Keratinocyte (primary cell): ENCODE data around the gene LILRB1. TPM values are rescaled to one million over a fixed set of nuclear protein-coding genes. Genes with fewer than 3 reads are reported as not detected.

Experiments used
- DNase-seq: peaks from one replicate; pipeline ENCODE4 v3.0.0-alpha.2; 2011; ENCODE audit warnings: low read depth, missing footprints, low spot score
- FAIRE-seq: peaks from 2 replicates; lab custom pipeline; 2011; peaks lifted over from hg19 to GRCh38; lab: Jason Lieb, UNC
- H2AFZ ChIP-seq: 2 replicates; pipeline ENCODE4 v1.6.0; 2012; ENCODE audit warnings: low read length, control low read depth, inconsistent platforms; ENCODE audit not compliant: control insufficient read depth
- H3K27ac ChIP-seq: 2 replicates; pipeline ENCODE4 v1.5.1; 2011; ENCODE audit warnings: low read length; ENCODE audit not compliant: control insufficient read depth, insufficient read depth
- H3K27me3 ChIP-seq: 3 replicates; pipeline ENCODE4 v1.6.0; 2011; ENCODE audit warnings: low read length; ENCODE audit not compliant: control insufficient read depth, insufficient read depth; ENCODE audit errors: extremely low read depth
- H3K36me3 ChIP-seq, 2 experiments: 2 replicates in 1 of 2; 3 replicates in 1 of 2; pipeline ENCODE4 v1.5.1; 2011; ENCODE audit warnings: low read length in 2 of 2, mild to moderate bottlenecking in 1 of 2; ENCODE audit not compliant: control insufficient read depth in 2 of 2, insufficient read depth in 2 of 2; ENCODE audit errors: extremely low read depth in 1 of 2
- H3K4me1 ChIP-seq: 3 replicates; pipeline ENCODE4 v1.5.1; 2011; ENCODE audit warnings: low read length; ENCODE audit not compliant: control insufficient read depth, insufficient read depth; ENCODE audit errors: extremely low read depth
- H3K4me2 ChIP-seq: 3 replicates; pipeline ENCODE4 v1.6.0; 2011; ENCODE audit warnings: low read depth, low read length; ENCODE audit not compliant: control insufficient read depth, insufficient read depth; ENCODE audit errors: extremely low read depth
- H3K4me3 ChIP-seq, 3 experiments: fragments of 200-600 bp in 1 of 3; sonication (generic) in 1 of 3; 2 replicates in 2 of 3; 3 replicates in 1 of 3; pipeline ENCODE4 v1.5.1; 2011 to 2016; ENCODE audit warnings: low read length in 3 of 3, mild to moderate bottlenecking in 3 of 3, control low read depth in 2 of 3, inconsistent platforms in 1 of 3, low read depth in 1 of 3, mixed read lengths in 1 of 3, mixed run types in 1 of 3, moderate library complexity in 1 of 3; ENCODE audit not compliant: control insufficient read depth in 2 of 3, insufficient read depth in 2 of 3; ENCODE audit errors: extremely low read depth in 1 of 3
- H3K79me2 ChIP-seq: 2 replicates; pipeline ENCODE4 v1.6.0; 2012; ENCODE audit warnings: low read length; ENCODE audit not compliant: control insufficient read depth, insufficient read depth
- H3K9ac ChIP-seq: 3 replicates; pipeline ENCODE4 v1.6.0; 2011; ENCODE audit warnings: low read length; ENCODE audit not compliant: control insufficient read depth, insufficient read depth; ENCODE audit errors: extremely low read depth
- H3K9me1 ChIP-seq: 3 replicates; pipeline ENCODE4 v1.6.0; 2011; ENCODE audit warnings: low read length; ENCODE audit not compliant: control insufficient read depth, insufficient read depth; ENCODE audit errors: extremely low read depth
- H3K9me3 ChIP-seq: 2 replicates; pipeline ENCODE4 v1.5.1; 2012; ENCODE audit warnings: low read depth, low read length; ENCODE audit not compliant: control insufficient read depth
- H4K20me1 ChIP-seq: 3 replicates; pipeline ENCODE4 v1.6.0; 2011; ENCODE audit warnings: low read length; ENCODE audit not compliant: control insufficient read depth, insufficient read depth; ENCODE audit errors: extremely low read depth
- CTCF ChIP-seq, 3 experiments: IDR thresholded peaks in 1 of 3; conservative IDR thresholded peaks in 1 of 3; optimal IDR thresholded peaks in 1 of 3; 2 replicates in 2 of 3; 3 replicates in 1 of 3; pipeline versions ENCODE3 to v1.5.1; 2011; ENCODE audit warnings: low read length in 3 of 3, mild to moderate bottlenecking in 3 of 3, moderate library complexity in 2 of 3, control low read depth in 1 of 3, inconsistent platforms in 1 of 3; ENCODE audit not compliant: insufficient read depth in 2 of 3; ENCODE audit errors: extremely low read depth in 1 of 3
- EZH2 ChIP-seq: IDR thresholded peaks from one replicate; pipeline ENCODE4 v1.6.1; 2012; ENCODE audit warnings: inconsistent platforms, mild to moderate bottlenecking, low read length, moderate library complexity
- dilution Hi-C: fragments of 300-500 bp; cut with MboI; formaldehyde crosslinking; loops from one replicate; pipeline ENCODE4 v1.7.0; 2020; ENCODE audit warnings: low sequenced_read_pairs; ENCODE audit not compliant: extremely low pct_ligation_motif_present
- polyA plus RNA-seq, 5 experiments: library from polyadenylated mRNA; depleted of rRNA in 3 of 5; stranded (reverse) in 3 of 5; stranded (forward) in 1 of 5; unstranded in 1 of 5; fragments of >200 nt; gene quantifications; 1 replicate in 1 of 5; 2 replicates in 3 of 5; 3 replicates in 1 of 5; pipeline versions ENCODE4 v1.2.1 to v1.2.3, GENCODE V29; 2011 to 2012; ENCODE audit warnings: missing spikeins in 2 of 5, low read depth in 1 of 5, low replicate concordance in 1 of 5

LILRB1 gene
- polyA plus RNA-seq, 1 donor (not counting 4 experiments of a cell fraction or from before 2014, with no cell fraction given) = not detected

GRCh38 chr19:54600212-54600611, 30.1 kb upstream of the LILRB1 start:
- H3K27ac ChIP-seq = no peak overlapping the region
- H3K4me1 ChIP-seq = no peaks in the 10 kb centered on the region
- dilution Hi-C loops = no loop called here
- H2AFZ ChIP-seq = no peak overlapping the region
- no peak for DNase-seq
- H3K4me3 ChIP-seq = no peak overlapping the region
- H3K27me3 ChIP-seq = no peaks in the 10 kb centered on the region
- H3K9ac ChIP-seq = no peak overlapping the region
- FAIRE-seq = no peak
- no peaks in the 10 kb centered on the region for H3K9me3 ChIP-seq
- no peak for TF ChIP-seq CTCF (optimal IDR thresholded peaks at IDR 0.05 in 1 of 3, IDR thresholded peaks at IDR 0.05 in 1 of 3, conservative IDR thresholded peaks at IDR 0.05 in 1 of 3; ENCODE audit: extremely low read depth in 1 of 3, insufficient read depth in 2 of 3, low read length in 3 of 3)
- no peak for TF ChIP-seq EZH2
- H3K79me2 ChIP-seq = no peaks in the 10 kb centered on the region
- no peaks in the 10 kb centered on the region for H3K36me3 ChIP-seq
- H3K9me1 ChIP-seq = no peaks in the 10 kb centered on the region
- H4K20me1 ChIP-seq = no peaks in the 10 kb centered on the region
- no peak overlapping the region for H3K4me2 ChIP-seq

GRCh38 chr19:54606230-54606629, 24.1 kb upstream of the LILRB1 start:
- no peaks in the 10 kb centered on the region for H3K4me1 ChIP-seq
- no peak overlapping the region for H3K4me2 ChIP-seq
- no peak for FAIRE-seq
- no peaks in the 10 kb centered on the region for H3K27me3 ChIP-seq
- DNase-seq = no peak
- peaks cover 6% of the 10 kb centered on the region for H3K9me3 ChIP-seq
- TF ChIP-seq CTCF (optimal IDR thresholded peaks at IDR 0.05 in 1 of 3, IDR thresholded peaks at IDR 0.05 in 1 of 3, conservative IDR thresholded peaks at IDR 0.05 in 1 of 3; ENCODE audit: extremely low read depth in 1 of 3, insufficient read depth in 2 of 3, low read length in 3 of 3) (no peak), EZH2 (no peak)
- H3K4me3 ChIP-seq = no peak overlapping the region
- H3K9ac ChIP-seq = no peak overlapping the region
- dilution Hi-C loops = no loop called here
- H3K36me3 ChIP-seq = no peaks in the 10 kb centered on the region
- H3K9me1 ChIP-seq = no peaks in the 10 kb centered on the region
- H2AFZ ChIP-seq = no peak overlapping the region
- H3K79me2 ChIP-seq = no peaks in the 10 kb centered on the region
- no peaks in the 10 kb centered on the region for H4K20me1 ChIP-seq
- no peak overlapping the region for H3K27ac ChIP-seq
